ENCODE results near the gene ALCAM. TPM values are rescaled to one million over a fixed set of nuclear protein-coding genes. Genes with fewer than 3 reads are reported as not detected.

The ALCAM gene
- polyA plus RNA-seq, 3 donors = 7.1 to 8.0 (median 7.9) TPM

GRCh38 chr3:105518806-105519418 is 152.2 kb downstream of the ALCAM start:
- DNase-seq = peak; percentile 39 to 53 (median 45)
- intact Hi-C loops (cut with micrococcal nuclease) = no loop called here
- H3K27me3 ChIP-seq (ENCODE audit: control insufficient read depth in 2 of 2, insufficient read depth in 2 of 2, low read length in 2 of 2) = no peaks in the 10 kb centered on the region
- no peaks in the 10 kb centered on the region for H3K79me2 ChIP-seq (ENCODE audit: insufficient read depth, low read length)
- Mint-ChIP-seq H3K4me3 (no peak overlapping the region), H3K27ac (no peak overlapping the region), H3K4me1 (peaks cover 3% of the 10 kb centered on the region), H3K9me3 (peaks cover 0 to 1% (median 0%) of the 10 kb centered on the region in 7 donors), H3K36me3 (peaks cover 2 to 3% of the 10 kb centered on the region in 2 donors), H3K27me3 (ENCODE audit: low read depth in 3 of 3) (no peaks in the 10 kb centered on the region)
- no peaks in the 10 kb centered on the region for H3K9me3 ChIP-seq (replicated peaks in 1 of 2; ENCODE audit: control insufficient read depth in 1 of 2, insufficient read depth in 1 of 2, low read length in 2 of 2)
- no peaks in the 10 kb centered on the region for H4K20me1 ChIP-seq (ENCODE audit: insufficient read depth, low read length)
- H3K4me1 ChIP-seq (ENCODE audit: control insufficient read depth in 1 of 2, insufficient read depth in 2 of 2, low read length in 2 of 2) = no peaks in the 10 kb centered on the region
- H3K4me2 ChIP-seq (replicated peaks; ENCODE audit: extremely low read depth, low read length, poor library complexity, severe bottlenecking) = no peak overlapping the region
- no peak overlapping the region for H3K9ac ChIP-seq (ENCODE audit: insufficient read depth, low read length, poor library complexity, severe bottlenecking)
- TF ChIP-seq CTCF (IDR thresholded peaks at IDR 0.05) = peak; percentile 78
- H3K27ac ChIP-seq (ENCODE audit: low read depth in 1 of 2, low read length in 2 of 2) = no peak overlapping the region
- H3K4me3 ChIP-seq (replicated peaks in 1 of 3; ENCODE audit: low read depth in 2 of 3, low read length in 3 of 3) = no peak overlapping the region
- WGBS (ENCODE audit: insufficient coverage) = no CpG with 5 or more reads among the region's 4 CpGs
- H2AFZ ChIP-seq (ENCODE audit: insufficient read depth, low read depth, low read length, poor library complexity, severe bottlenecking) = no peak overlapping the region
- H3K36me3 ChIP-seq (replicated peaks in 1 of 2; ENCODE audit: control insufficient read depth in 1 of 2, insufficient read depth in 2 of 2, low read length in 2 of 2) = no peaks in the 10 kb centered on the region

GRCh38 chr3:105521770-105522169 is 155.1 kb downstream of the ALCAM start:
- Histone ChIP-seq H3K4me2 (replicated peaks; ENCODE audit: extremely low read depth, low read length, poor library complexity, severe bottlenecking) (no peak overlapping the region), H3K9ac (ENCODE audit: insufficient read depth, low read length, poor library complexity, severe bottlenecking) (no peak overlapping the region), H3K4me3 (replicated peaks in 1 of 3; ENCODE audit: low read depth in 2 of 3, low read length in 3 of 3) (no peak overlapping the region), H3K9me3 (replicated peaks in 1 of 2; ENCODE audit: control insufficient read depth in 1 of 2, insufficient read depth in 1 of 2, low read length in 2 of 2) (no peaks in the 10 kb centered on the region), H3K36me3 (replicated peaks in 1 of 2; ENCODE audit: control insufficient read depth in 1 of 2, insufficient read depth in 2 of 2, low read length in 2 of 2) (peaks cover 0 to 20% of the 10 kb centered on the region in 2 donors), H4K20me1 (ENCODE audit: insufficient read depth, low read length) (no peaks in the 10 kb centered on the region), H2AFZ (ENCODE audit: insufficient read depth, low read depth, low read length, poor library complexity, severe bottlenecking) (no peak overlapping the region), H3K4me1 (ENCODE audit: control insufficient read depth in 1 of 2, insufficient read depth in 2 of 2, low read length in 2 of 2) (no peaks in the 10 kb centered on the region), H3K79me2 (ENCODE audit: insufficient read depth, low read length) (no peaks in the 10 kb centered on the region), H3K27ac (ENCODE audit: low read depth in 1 of 2, low read length in 2 of 2) (no peak overlapping the region), H3K27me3 (ENCODE audit: control insufficient read depth in 2 of 2, insufficient read depth in 2 of 2, low read length in 2 of 2) (no peaks in the 10 kb centered on the region)
- intact Hi-C loops (cut with micrococcal nuclease) = no loop called here
- Mint-ChIP-seq H3K36me3 (peaks cover 16 to 17% of the 10 kb centered on the region in 2 donors), H3K9me3 (peaks cover 0 to 1% (median 0%) of the 10 kb centered on the region in 7 donors), H3K27ac (no peak overlapping the region), H3K4me3 (no peak overlapping the region), H3K4me1 (peaks cover 3% of the 10 kb centered on the region), H3K27me3 (ENCODE audit: low read depth in 3 of 3) (no peaks in the 10 kb centered on the region)
- no peak for TF ChIP-seq CTCF (IDR thresholded peaks at IDR 0.05)
- DNase-seq = no peak
- WGBS (ENCODE audit: insufficient coverage) = no CpG with 5 or more reads among the region's 2 CpGs

Data from CD14-positive monocyte (primary cell).